DOHH2 (cell line): ENCODE data around the gene SLC48A1.

Source experiments
- H3F3A ChIP-seq: fragments of 200-600 bp; sonication (generic), shearing (Covaris generic); 2 replicates; pipeline ENCODE4 v1.6.0; 2016; ENCODE audit warnings: antibody characterized with exemption, mild to moderate bottlenecking; ENCODE audit not compliant: control insufficient read depth, insufficient read depth
- H3K27ac ChIP-seq: fragments of 200-600 bp; sonication (generic); 2 replicates; pipeline ENCODE4 v1.5.1; 2014; ENCODE audit warnings: low read depth, mild to moderate bottlenecking, low read length, moderate library complexity
- H3K27me3 ChIP-seq: fragments of 200-600 bp; sonication (generic); 2 replicates; pipeline ENCODE4 v1.6.1; 2014; ENCODE audit warnings: mild to moderate bottlenecking, low read length, mixed read lengths; ENCODE audit not compliant: control insufficient read depth
- H3K36me3 ChIP-seq: fragments of 200-600 bp; sonication (generic); 2 replicates; pipeline ENCODE4 v1.6.1; 2014; ENCODE audit warnings: mild to moderate bottlenecking, low read length, moderate library complexity, mixed read lengths; ENCODE audit not compliant: control insufficient read depth
- H3K4me1 ChIP-seq: fragments of 200-600 bp; sonication (generic); 2 replicates; pipeline ENCODE4 v1.6.1; 2014; ENCODE audit warnings: mild to moderate bottlenecking, low read length, mixed read lengths; ENCODE audit not compliant: control insufficient read depth
- H3K4me2 ChIP-seq: fragments of 200-600 bp; sonication (generic); 2 replicates; pipeline ENCODE4 v1.6.0; 2014; ENCODE audit warnings: mild to moderate bottlenecking, low read length, moderate library complexity
- H3K4me3 ChIP-seq: fragments of 200-600 bp; sonication (generic); 2 replicates; pipeline ENCODE4 v1.5.1; 2014; ENCODE audit warnings: mild to moderate bottlenecking, low read length, mixed read lengths
- H3K79me2 ChIP-seq: fragments of 200-600 bp; sonication (generic); 2 replicates; pipeline ENCODE4 v1.6.1; 2014; ENCODE audit warnings: mild to moderate bottlenecking, low read length, mixed read lengths; ENCODE audit not compliant: control insufficient read depth
- H3K9me2 ChIP-seq: fragments of 200-600 bp; sonication (generic); replicated peaks from 2 replicates; pipeline ENCODE4 v1.6.1; 2014; ENCODE audit warnings: mild to moderate bottlenecking, low read length, mixed read lengths; ENCODE audit not compliant: control insufficient read depth
- H3K9me3 ChIP-seq: fragments of 200-600 bp; sonication (generic); 2 replicates; pipeline ENCODE4 v1.6.1; 2014; ENCODE audit warnings: antibody characterized with exemption, low read length, mixed read lengths; ENCODE audit not compliant: control insufficient read depth, insufficient read depth
- H4K20me1 ChIP-seq: fragments of 200-600 bp; sonication (generic); 2 replicates; pipeline ENCODE4 v1.6.0; 2014; ENCODE audit warnings: low read depth, mild to moderate bottlenecking, antibody characterized with exemption, low read length, moderate library complexity; ENCODE audit not compliant: control insufficient read depth, insufficient read depth
- EZH2phosphoT487 ChIP-seq: fragments of 200-600 bp; sonication (generic); IDR thresholded peaks from 2 replicates; pipeline ENCODE4 v1.6.1; 2017; ENCODE audit warnings: borderline replicate concordance, mild to moderate bottlenecking, antibody characterized with exemption, low read length, moderate library complexity, mixed read lengths
- TF ChIP-seq, protein P1 (sequence below): fragments of 200-600 bp; sonication (generic); IDR thresholded peaks from one replicate; pipeline ENCODE4 v1.5.1; 2014; ENCODE audit warnings: antibody characterized with exemption, mild to moderate bottlenecking, low read depth, low read length; ENCODE audit not compliant: poor library complexity, severe bottlenecking

The SLC48A1 gene

GRCh38 chr12:47783024-47783755 lies 10.2 kb downstream of the SLC48A1 start:
- Histone ChIP-seq H3K4me2 (no peak overlapping the region), H3K9me2 (no peaks in the 10 kb centered on the region), H3K27ac (no peak overlapping the region), H3K79me2 (no peaks in the 10 kb centered on the region), H3K36me3 (peaks cover 67% of the 10 kb centered on the region), H3K4me3 (no peak overlapping the region), H3K4me1 (peaks cover 13% of the 10 kb centered on the region), H3K9me3 (no peaks in the 10 kb centered on the region), H3F3A (peaks cover 10% of the 10 kb centered on the region), H4K20me1 (no peaks in the 10 kb centered on the region), H3K27me3 (no peaks in the 10 kb centered on the region)
- TF ChIP-seq EZH2phosphoT487 = no peak
- TF ChIP-seq, protein P1, sequence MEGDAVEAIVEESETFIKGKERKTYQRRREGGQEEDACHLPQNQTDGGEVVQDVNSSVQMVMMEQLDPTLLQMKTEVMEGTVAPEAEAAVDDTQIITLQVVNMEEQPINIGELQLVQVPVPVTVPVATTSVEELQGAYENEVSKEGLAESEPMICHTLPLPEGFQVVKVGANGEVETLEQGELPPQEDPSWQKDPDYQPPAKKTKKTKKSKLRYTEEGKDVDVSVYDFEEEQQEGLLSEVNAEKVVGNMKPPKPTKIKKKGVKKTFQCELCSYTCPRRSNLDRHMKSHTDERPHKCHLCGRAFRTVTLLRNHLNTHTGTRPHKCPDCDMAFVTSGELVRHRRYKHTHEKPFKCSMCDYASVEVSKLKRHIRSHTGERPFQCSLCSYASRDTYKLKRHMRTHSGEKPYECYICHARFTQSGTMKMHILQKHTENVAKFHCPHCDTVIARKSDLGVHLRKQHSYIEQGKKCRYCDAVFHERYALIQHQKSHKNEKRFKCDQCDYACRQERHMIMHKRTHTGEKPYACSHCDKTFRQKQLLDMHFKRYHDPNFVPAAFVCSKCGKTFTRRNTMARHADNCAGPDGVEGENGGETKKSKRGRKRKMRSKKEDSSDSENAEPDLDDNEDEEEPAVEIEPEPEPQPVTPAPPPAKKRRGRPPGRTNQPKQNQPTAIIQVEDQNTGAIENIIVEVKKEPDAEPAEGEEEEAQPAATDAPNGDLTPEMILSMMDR = no peak

DNA sequence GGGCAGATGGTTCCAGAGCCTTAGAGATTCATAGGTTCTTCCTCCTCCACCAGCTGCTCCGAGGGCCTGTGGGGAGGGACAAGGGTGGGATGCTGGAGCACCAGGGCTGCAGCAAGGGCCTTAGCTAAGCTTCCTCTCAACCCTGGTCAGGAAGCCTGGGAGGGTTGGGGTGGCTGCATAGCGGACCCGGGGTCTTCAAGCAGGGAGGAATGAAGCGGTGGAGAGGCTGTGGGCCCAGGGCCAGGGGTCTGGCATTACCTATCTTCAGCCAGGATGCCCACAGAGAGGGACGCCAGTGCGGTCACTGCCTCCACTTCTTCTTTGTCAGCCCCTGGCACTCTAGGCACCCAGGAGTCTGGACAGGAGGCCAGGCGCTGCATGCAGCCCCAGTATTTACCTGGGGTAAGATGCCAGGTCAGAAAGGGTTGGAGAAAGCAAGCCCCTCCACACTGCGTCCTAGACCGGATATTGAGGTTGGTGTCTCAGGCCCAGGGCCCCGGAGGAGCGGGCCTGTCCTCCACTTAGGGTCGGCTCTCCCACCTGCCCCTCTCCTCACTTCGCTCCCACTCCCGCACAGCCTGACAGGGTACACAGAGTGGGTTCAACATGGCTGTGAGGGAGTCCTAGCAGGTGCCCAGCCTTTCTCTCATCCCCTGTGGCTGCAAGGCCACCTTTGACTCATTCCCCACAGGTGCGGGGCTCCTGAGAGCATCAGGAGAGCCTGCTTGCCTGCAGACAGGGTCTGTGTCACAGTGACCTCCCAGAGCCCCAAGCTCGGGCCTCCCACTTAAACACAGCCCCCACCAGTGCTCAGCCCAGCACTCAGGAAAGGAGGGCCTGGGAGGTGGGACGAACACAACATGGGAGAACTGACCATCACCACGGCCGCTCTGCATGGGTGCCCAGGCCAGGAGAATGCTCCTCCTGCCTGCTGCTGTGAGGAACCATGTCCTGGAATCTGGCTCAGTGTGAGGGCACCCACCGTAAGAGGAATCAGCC lies 11.1 kb downstream of the SLC48A1 start:
- Histone ChIP-seq H3K4me3 (no peak overlapping the region), H3K79me2 (no peaks in the 10 kb centered on the region), H3K4me1 (peaks cover 10% of the 10 kb centered on the region), H3K9me3 (no peaks in the 10 kb centered on the region), H3K36me3 (peaks cover 76% of the 10 kb centered on the region), H3F3A (peaks cover 10% of the 10 kb centered on the region), H3K4me2 (no peak overlapping the region), H3K27me3 (no peaks in the 10 kb centered on the region), H4K20me1 (no peaks in the 10 kb centered on the region), H3K27ac (no peak overlapping the region), H3K9me2 (no peaks in the 10 kb centered on the region)
- TF ChIP-seq, protein P1 = no peak
- no peak for TF ChIP-seq EZH2phosphoT487

- Histone ChIP-seq H3K27me3 (no peaks in the 10 kb centered on the region), H3K9me2 (no peaks in the 10 kb centered on the region), H3K4me3 (no peak overlapping the region), H3F3A (peaks cover 5% of the 10 kb centered on the region; the same call in 1 of the 2 replicates), H3K4me2 (no peak overlapping the region), H3K36me3 (peaks cover 88% of the 10 kb centered on the region), H3K9me3 (no peaks in the 10 kb centered on the region), H3K4me1 (no peaks in the 10 kb centered on the region), H4K20me1 (no peaks in the 10 kb centered on the region), H3K79me2 (no peaks in the 10 kb centered on the region), H3K27ac (no peak overlapping the region)
- TF ChIP-seq, protein P1 = no peak
- no peak for TF ChIP-seq EZH2phosphoT487
Measured at GRCh38 chr12:47785036-47785886, 12.2 kb downstream of the SLC48A1 start.
